Loucy (cell line): ENCODE measurements around the gene OGFOD3.

Experiments
- H2AFZ ChIP-seq: fragments of 200-600 bp; sonication (generic); 2 replicates; pipeline ENCODE4 v1.6.0; 2016; ENCODE audit warnings: antibody characterized with exemption, mild to moderate bottlenecking, low read length, moderate library complexity
- H3F3A ChIP-seq: fragments of 200-600 bp; 2 replicates; pipeline ENCODE4 v1.6.0; 2016; ENCODE audit warnings: antibody characterized with exemption, low read depth, mild to moderate bottlenecking
- H3K27me3 ChIP-seq: fragments of 200-600 bp; sonication (generic); 2 replicates; pipeline ENCODE4 v1.6.1; 2014; ENCODE audit warnings: low read length, mild to moderate bottlenecking; ENCODE audit not compliant: insufficient read depth, poor library complexity, severe bottlenecking
- H3K36me3 ChIP-seq: fragments of 200-600 bp; sonication (generic); 2 replicates; pipeline ENCODE4 v1.6.1; 2016; ENCODE audit warnings: low read length; ENCODE audit not compliant: insufficient read depth
- H3K4me1 ChIP-seq: fragments of 200-600 bp; sonication (generic); 2 replicates; pipeline ENCODE4 v1.5.1; 2014; ENCODE audit warnings: low read length, mild to moderate bottlenecking; ENCODE audit not compliant: insufficient read depth, poor library complexity, severe bottlenecking
- H3K4me2 ChIP-seq: fragments of 200-600 bp; sonication (generic); 2 replicates; pipeline ENCODE4 v1.6.0; 2014; ENCODE audit warnings: antibody characterized with exemption, low read length, low read depth, mild to moderate bottlenecking; ENCODE audit not compliant: poor library complexity, severe bottlenecking
- H3K4me3 ChIP-seq: fragments of 200-600 bp; sonication (generic); 2 replicates; pipeline ENCODE4 v1.5.1; 2014; ENCODE audit warnings: low read length, mild to moderate bottlenecking, mixed read lengths; ENCODE audit not compliant: poor library complexity, severe bottlenecking
- H3K79me2 ChIP-seq: fragments of 200-600 bp; sonication (generic); 2 replicates; pipeline ENCODE4 v1.6.1; 2014; ENCODE audit warnings: low read length; ENCODE audit not compliant: insufficient read depth
- H3K9ac ChIP-seq: fragments of 200-600 bp; sonication (generic); 2 replicates; pipeline ENCODE4 v1.6.0; 2014; ENCODE audit warnings: mild to moderate bottlenecking, low read depth, low read length, moderate library complexity; ENCODE audit not compliant: poor library complexity, severe bottlenecking
- H3K9me2 ChIP-seq: fragments of 200-600 bp; sonication (generic); replicated peaks from 2 replicates; pipeline ENCODE4 v1.6.1; 2016; ENCODE audit warnings: low read depth, low read length, mixed read lengths
- H3K9me3 ChIP-seq: fragments of 200-600 bp; sonication (generic); 2 replicates; pipeline ENCODE4 v1.6.1; 2014; ENCODE audit warnings: mild to moderate bottlenecking, antibody characterized with exemption, low read length, low read depth; ENCODE audit not compliant: insufficient read depth
- H4K20me1 ChIP-seq: fragments of 200-600 bp; sonication (generic); 2 replicates; pipeline ENCODE4 v1.6.0; 2014; ENCODE audit warnings: antibody characterized with exemption, low read length, mild to moderate bottlenecking; ENCODE audit not compliant: insufficient read depth, poor library complexity, severe bottlenecking
- EZH2phosphoT487 ChIP-seq: fragments of 200-600 bp; IDR thresholded peaks from 2 replicates; pipeline ENCODE4 v1.6.1; 2018; ENCODE audit warnings: antibody characterized with exemption, mild to moderate bottlenecking, moderate library complexity, borderline replicate concordance
- TF ChIP-seq, protein P1 (sequence below): fragments of 200-600 bp; sonication (generic); conservative IDR thresholded peaks from 2 replicates; pipeline ENCODE4 v1.5.1; 2014; ENCODE audit warnings: mild to moderate bottlenecking, antibody characterized with exemption, low read length

The OGFOD3 gene

DNA sequence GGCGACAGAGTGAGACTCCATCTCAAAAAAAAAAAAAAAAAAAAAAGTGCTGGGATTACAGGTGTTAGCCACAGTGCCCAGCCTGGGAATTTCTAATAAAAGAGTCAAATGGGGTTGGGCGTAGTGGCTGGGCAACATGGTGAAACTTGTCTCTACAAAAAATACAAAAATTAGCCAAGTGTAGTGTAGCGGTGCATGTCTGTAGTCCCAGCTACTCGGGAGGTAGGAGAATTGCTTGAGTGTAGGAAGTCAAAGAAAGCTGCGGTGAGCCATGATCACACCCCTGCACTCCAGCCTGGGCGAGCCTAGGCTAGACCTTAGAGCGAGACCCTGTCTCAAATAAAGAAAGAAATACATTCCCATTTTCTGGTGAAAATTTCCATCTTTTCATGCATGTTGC, 49.2 kb downstream of the OGFOD3 start:
- peaks cover 37% of the 10 kb centered on the region for H3K4me1 ChIP-seq
- no peak overlapping the region for H2AFZ ChIP-seq
- peak overlapping the region; percentile 7 for H3K4me2 ChIP-seq
- no peaks in the 10 kb centered on the region for H3K9me3 ChIP-seq
- H3K9ac ChIP-seq = peak overlapping the region; percentile 49
- H4K20me1 ChIP-seq = no peaks in the 10 kb centered on the region
- H3K4me3 ChIP-seq = no peak overlapping the region
- H3F3A ChIP-seq = peaks cover 16% of the 10 kb centered on the region
- H3K79me2 ChIP-seq = peaks cover 11% of the 10 kb centered on the region
- no peaks in the 10 kb centered on the region for H3K9me2 ChIP-seq
- no peaks in the 10 kb centered on the region for H3K27me3 ChIP-seq
- no peaks in the 10 kb centered on the region for H3K36me3 ChIP-seq
- TF ChIP-seq, protein P1, sequence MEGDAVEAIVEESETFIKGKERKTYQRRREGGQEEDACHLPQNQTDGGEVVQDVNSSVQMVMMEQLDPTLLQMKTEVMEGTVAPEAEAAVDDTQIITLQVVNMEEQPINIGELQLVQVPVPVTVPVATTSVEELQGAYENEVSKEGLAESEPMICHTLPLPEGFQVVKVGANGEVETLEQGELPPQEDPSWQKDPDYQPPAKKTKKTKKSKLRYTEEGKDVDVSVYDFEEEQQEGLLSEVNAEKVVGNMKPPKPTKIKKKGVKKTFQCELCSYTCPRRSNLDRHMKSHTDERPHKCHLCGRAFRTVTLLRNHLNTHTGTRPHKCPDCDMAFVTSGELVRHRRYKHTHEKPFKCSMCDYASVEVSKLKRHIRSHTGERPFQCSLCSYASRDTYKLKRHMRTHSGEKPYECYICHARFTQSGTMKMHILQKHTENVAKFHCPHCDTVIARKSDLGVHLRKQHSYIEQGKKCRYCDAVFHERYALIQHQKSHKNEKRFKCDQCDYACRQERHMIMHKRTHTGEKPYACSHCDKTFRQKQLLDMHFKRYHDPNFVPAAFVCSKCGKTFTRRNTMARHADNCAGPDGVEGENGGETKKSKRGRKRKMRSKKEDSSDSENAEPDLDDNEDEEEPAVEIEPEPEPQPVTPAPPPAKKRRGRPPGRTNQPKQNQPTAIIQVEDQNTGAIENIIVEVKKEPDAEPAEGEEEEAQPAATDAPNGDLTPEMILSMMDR = no peak
- no peak for TF ChIP-seq EZH2phosphoT487

DNA sequence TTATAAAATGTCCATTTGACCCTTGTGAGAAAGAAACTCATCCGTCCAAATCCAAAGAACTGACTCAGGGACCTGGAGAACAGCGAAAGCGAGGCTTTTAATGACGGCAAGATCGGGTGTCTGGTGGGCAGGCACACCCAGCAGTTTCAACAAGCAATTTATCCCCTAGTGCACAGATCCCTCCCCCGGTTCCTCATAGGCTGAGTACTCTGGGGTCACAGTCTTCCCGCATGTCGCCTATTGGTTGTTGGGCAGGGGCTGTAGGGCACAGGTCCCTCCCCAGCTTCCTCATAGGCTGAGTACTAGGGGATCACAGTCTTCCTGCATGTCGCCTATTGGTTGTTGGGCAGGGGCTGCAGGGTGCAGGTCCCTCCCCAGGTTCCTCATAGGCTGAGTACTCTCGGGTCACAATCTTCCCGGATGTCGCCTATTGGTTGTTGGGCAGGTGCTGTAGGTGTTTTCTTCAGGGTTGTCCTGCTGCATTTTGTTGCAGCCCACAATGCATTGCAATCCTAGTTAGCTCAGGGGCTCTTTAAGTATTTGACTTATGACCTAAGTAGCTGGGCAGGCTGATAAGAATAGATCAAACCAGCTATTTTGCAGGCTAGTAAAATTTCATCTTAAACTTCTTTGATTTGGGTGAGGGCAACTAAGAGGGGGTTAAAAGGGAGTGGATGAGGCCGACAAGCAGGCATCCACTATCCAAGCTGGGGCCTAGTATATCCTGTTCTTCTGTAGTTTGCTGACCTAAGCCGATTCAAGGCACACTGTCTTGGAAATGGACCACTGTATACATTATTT, 50.5 kb downstream of the OGFOD3 start:
- H3K9ac ChIP-seq = peak overlapping the region; percentile 97
- peak overlapping the region; percentile 83 for H3K4me3 ChIP-seq
- no peaks in the 10 kb centered on the region for H3K9me2 ChIP-seq
- H3K4me2 ChIP-seq = peak overlapping the region; percentile 84
- H3K9me3 ChIP-seq = no peaks in the 10 kb centered on the region
- peaks cover 16% of the 10 kb centered on the region for H3F3A ChIP-seq
- H3K79me2 ChIP-seq = peaks cover 11% of the 10 kb centered on the region
- TF ChIP-seq, protein P1 = no peak
- no peak for TF ChIP-seq EZH2phosphoT487
- no peaks in the 10 kb centered on the region for H3K27me3 ChIP-seq
- H3K36me3 ChIP-seq = no peaks in the 10 kb centered on the region
- H3K4me1 ChIP-seq = peaks cover 45% of the 10 kb centered on the region
- no peaks in the 10 kb centered on the region for H4K20me1 ChIP-seq
- H2AFZ ChIP-seq = no peak overlapping the region

DNA sequence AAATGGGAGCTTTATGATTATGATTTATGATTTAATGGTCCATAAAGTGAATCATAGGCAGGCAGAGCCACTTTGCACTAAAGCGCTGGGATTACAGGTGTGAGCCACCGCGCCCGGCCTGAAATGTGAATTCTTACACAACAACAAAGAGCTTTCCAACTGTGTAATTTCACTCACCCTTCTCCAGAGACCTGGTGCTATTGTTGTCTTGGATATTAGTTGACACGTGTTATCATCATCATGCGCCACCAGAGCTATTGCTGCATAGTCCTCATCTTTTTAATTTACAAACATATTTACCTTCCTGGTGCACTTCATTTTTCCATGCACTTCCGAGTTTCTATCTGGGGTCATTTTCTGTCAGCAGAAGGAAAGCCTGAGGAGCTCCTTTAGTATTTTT, 51.6 kb downstream of the OGFOD3 start:
- no peaks in the 10 kb centered on the region for H3K9me2 ChIP-seq
- H4K20me1 ChIP-seq = no peaks in the 10 kb centered on the region
- H3K36me3 ChIP-seq = no peaks in the 10 kb centered on the region
- H3K79me2 ChIP-seq = peaks cover 11% of the 10 kb centered on the region
- H3K4me3 ChIP-seq = peak overlapping the region; percentile 83
- peaks cover 50% of the 10 kb centered on the region for H3K4me1 ChIP-seq
- peaks cover 16% of the 10 kb centered on the region for H3F3A ChIP-seq
- H3K9ac ChIP-seq = peak overlapping the region; percentile 97
- H3K9me3 ChIP-seq = no peaks in the 10 kb centered on the region
- peak overlapping the region; percentile 84 for H3K4me2 ChIP-seq
- H2AFZ ChIP-seq = no peak overlapping the region
- H3K27me3 ChIP-seq = no peaks in the 10 kb centered on the region
- TF ChIP-seq, protein P1 = no peak
- TF ChIP-seq EZH2phosphoT487 = no peak
